GM19351 (cell line): ENCODE results near the gene PICK1.

ENCODE experiments used
- ATAC-seq: cut with Tn5 transposase; IDR thresholded peaks from one replicate; pipeline ENCODE4 v1.9.1; 2021; ENCODE audit warnings: mild to moderate bottlenecking, moderate library complexity; ENCODE audit not compliant: unreplicated experiment

PICK1 gene

DNA sequence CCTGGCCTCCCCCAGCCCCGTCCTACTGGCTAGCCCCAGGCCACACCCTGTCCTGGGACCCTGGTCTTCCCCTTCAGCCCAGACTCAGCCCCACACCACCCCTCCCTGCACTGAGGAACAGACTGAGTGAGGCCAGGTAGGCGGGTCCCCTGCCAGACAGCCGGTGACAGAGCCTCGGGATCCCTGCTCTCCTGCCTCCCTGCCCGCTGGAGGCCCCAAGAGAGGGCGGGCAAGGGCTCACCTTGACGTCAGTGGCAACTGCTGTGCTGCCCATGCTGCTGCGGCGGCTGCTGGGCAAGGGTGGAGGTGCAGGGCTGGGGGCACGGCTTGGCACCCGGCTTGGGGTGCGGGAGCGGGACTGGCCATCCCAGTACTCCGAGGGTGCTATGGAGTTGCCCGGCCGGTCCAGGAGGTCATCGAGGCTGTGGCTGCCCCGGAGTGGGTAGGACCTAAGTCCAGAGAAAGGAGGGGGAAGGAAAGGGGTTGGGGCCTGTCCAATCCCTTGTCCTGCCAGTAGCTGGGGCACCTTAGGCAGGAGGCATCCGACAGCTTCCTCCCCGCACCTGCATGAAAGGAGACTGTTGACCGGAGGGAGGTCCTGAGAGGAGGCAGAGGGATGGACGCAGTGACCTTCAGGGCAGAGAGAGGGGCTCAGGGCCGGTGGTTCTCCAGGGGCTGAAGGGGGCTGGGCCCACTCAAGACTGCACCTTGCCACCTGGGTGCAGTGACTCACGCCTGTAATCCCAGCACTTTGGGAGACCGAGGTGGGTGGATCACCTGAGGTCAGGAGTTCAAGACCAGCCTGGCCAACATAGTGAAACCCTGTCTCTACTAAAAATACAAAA is 29.0 kb downstream of the PICK1 start:
- ATAC-seq, result no peak

GRCh38 chr22:38086942-38087341 is 29.7 kb downstream of the PICK1 start:
- ATAC-seq, result no peak

DNA sequence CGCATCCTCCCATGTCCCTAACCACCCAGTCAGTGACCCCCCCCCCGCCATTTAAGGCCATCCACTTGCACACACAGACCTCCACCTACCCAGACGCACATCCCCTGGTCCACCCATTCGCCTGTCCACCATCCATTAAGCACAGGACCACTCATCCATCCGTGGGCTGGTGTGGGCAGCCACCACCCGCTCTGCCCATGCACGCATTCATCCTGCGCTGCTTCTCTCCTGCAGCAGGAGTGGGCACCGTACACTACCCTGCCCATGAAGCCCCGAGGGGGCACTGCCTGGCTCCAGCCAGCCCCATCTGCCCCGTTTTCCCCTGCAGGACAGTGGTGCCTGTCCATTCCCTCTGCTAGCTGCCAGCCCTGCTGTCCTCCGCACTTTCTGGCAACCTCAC is 30.7 kb downstream of the PICK1 start:
- no peak for ATAC-seq

DNA sequence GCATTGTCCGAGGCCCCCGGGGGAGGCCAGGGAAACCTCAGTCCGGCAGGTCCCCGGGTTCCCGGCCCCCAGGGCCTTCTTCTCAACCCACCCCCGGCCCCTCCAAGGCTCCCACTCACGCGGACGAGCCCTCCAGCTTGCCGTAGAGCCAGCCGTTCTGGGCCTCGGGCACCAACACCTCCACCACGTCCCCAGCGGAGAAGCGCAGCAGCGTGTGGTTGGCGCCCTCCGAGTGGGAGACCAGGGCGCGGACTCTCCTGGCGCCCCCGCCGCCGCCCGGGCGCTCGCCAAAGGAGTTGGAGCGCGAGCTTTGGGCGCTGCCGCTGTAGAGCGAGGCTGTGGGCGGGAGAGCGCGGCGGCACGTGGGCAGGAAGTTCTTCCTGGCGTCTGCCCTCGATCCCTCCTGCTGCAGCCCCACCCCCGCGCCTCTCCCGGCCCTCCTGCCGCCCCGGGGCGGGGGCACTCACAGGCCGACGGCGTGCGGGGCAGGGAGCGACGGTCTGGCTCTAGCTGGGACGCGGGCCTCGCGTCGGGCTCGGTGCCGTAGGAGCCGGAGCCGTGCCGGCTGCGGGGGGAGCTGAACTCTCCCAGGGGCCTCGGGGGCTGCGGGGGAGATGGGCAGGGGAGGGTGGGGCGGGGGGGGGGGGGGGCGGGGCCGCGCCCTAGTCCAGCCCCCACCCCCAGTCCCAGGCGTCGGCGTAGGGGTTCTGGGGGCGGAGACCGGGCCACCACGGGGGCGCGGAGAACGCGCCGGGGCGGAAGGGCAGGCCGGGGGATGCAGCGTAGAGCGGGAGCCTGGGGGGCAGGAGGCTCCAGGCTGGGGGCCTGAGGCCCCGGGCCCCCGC is 31.6 kb downstream of the PICK1 start:
- no peak for ATAC-seq

DNA sequence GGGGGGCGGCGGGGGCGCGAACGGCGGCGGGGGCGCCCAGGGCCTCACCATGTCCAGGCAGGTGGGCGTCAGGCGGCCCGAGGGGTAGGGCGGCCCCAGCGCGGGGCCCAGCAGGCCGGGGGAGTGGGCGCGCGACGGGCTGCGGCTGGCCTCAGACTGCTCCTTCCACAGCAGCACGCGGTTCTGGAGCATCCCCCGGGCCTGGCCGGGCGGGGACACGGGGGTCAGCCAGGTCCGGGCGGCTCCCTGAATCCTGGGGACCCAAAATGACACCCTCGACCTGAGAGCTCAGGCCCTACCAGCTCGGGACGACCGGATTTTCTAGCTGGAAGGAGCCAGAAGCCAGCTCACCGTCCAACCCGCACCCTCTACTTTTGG is 32.3 kb downstream of the PICK1 start:
- no peak for ATAC-seq

DNA sequence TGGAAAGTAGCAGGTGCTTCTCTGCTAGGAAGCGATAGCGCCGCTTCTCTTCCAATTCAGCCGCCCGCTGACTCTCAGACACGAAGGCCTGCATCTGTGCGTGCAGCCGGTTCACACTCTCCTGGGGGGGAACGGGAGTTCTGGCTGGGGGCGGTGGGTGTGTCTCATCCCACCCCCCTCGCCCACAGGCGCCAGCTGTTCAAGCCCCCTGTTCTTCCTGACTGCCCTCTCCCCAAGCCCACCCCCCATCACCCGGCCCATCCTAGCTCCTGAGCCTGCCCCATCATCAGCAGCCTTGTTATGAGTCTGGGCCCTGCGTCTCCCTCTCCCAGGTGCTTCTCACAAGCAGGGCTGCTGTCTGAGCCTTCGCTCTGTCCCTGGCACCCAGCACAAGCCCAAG is 39.9 kb downstream of the PICK1 start:
- ATAC-seq, result no peak

- no peak for ATAC-seq
Observed at GRCh38 chr22:38097557-38098409, 40.6 kb downstream of the PICK1 start.

DNA sequence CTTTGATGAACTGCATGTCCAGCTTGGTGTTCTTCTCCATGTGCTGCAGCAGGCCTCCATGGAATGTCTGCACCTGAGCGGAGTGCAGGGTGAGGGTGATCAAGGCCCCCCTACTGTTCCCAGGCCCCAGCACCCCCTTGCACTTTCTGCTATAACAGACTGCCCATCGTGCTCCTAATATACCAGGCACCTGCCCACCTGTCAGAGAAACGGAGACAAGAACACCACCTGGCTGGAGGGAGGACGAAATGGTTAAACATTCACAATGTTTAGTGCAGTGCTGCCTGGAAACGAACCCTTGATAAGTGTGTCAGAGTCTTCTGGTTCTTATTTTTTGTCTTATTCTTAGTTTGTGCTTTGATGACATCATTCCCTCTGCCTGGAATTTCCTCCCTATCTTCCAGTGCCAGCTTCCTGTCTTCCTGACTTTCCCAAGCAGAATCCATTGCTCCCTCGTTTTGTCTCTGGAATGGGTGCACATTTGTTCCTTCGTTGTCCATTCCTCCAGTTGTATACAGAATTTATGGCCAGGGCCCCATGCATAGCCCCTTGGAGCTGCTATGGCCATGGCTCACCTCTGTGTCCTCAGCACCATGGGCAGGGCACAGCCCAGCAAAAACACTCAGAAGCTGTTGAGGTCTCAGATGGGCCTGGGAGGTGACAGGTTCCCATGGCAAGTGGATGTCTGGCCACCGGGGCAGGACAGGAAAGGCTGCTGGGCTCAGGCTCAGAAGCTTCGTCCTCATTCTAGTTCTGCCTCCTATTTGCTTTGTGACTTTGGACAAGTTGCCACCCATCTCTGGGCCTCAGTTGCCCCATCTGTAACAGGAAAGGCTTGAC is 41.4 kb downstream of the PICK1 start:
- ATAC-seq, result no peak

- no peak for ATAC-seq
Observed at GRCh38 chr22:38103641-38104040, 46.4 kb downstream of the PICK1 start.

- ATAC-seq, result no peak
Observed at GRCh38 chr22:38104084-38104483, 46.9 kb downstream of the PICK1 start.

- no peak for ATAC-seq
Observed at GRCh38 chr22:38106814-38107578, 49.8 kb downstream of the PICK1 start.

GRCh38 chr22:38107692-38108515 is 50.7 kb downstream of the PICK1 start:
- no peak for ATAC-seq

DNA sequence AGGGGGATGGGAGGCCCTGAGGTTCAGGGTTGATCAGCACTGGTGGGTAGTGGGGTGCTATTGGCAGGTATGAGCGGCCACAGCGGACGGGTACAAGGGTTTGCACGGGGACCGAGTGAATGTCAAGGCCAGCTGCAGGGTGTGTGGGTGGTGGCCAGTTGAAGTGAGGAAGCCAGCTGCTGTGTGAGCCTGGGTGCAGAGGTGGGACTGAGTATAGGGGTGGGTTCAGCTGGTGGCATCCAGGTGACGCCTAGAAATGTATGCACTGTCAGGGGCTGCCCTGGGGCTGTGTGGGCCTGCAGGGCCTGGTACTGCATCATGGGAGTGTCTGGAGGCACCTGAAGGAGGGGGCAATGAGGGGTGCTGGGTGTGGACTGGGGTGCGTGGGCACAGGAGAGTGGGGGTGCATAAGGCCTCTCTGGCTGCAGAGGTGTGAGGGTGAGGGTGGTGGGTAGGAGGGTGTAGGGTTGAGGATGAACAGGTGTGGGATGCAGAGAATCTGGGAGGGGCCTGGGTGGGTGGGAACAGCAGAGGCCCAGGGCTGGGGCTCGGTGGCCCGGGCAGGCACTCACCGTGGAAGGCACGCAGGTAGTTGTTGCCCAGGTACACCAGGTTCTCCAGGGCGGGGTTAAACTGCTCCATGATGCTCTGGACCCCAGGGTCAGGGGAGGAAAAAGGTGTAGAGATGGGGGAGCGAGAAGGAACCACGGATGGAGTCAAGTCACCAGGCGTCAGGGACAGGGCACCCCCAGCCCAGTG is 51.5 kb downstream of the PICK1 start:
- no peak for ATAC-seq

DNA sequence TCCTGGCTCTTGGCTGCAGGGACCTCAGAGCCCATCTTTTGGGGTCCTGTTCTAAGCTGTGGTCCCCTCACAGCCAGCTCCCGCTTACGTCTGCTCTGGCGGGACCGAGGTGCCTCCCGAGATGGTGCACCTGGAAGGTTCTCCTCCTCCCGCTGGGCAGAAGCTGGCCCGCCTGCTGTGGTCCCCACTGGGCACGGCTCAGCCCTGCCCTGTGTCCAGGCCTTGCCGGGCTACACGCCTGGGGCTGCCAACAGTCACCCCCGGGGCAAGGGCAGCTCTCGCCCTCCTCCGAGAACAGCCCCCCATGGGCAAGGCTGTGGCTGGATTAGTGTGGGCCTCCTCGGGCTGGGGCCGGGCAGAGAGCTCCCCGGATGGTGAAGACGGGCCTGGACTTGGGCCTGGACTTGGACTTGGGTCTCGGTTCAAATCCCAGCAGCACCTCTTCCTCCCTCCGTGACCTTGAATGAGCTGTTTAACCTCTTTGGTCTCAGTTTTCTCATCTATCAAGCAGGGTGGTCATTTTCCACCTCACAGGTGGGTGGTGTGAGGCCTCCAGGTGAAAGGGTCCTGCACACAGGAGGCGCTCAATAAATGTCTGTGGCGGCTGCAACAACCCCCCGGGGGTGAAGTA is 52.3 kb downstream of the PICK1 start:
- no peak for ATAC-seq

GRCh38 chr22:38110008-38110862 is 53.0 kb downstream of the PICK1 start, which contains the start of gene BAIAP2L2:
Gene BAIAP2L2, minus strand, starts transcription at chr22:38110684. Its CDS starts 159 bp downstream, at chr22:38110525.
- no peak for ATAC-seq
